ENCODE results near the gene APOD.
A peak's percentile ranks its signal among the peaks of the same experiment; 100 is the strongest.

Gene APOD

GRCh38 chr3:195584543-195584870, 767 bp upstream of the APOD start:
- no peak for DNase-seq

DNA sequence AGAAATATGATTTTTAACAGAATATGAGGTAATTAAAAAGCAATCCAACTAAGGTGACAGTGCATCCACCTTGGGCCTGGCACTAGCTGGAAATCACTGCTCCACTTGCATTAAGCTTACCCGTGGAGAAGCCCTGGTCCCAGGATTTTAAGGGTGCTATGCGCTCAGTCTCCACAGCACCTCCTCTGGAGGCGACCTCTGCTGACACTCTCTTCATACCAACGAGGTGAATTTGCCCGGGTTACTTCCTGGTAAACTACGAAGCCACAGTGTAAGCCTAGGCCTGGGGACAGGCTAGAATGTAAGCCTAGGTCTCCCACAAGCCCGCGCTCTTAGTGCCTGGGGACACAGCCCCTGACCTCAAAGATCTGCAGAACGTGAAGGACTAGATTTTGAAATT, 793 bp downstream of the APOD start:
- DNase-seq: no peak

- DNase-seq: no peak
Measured at GRCh38 chr3:195580744-195581443, 2.8 kb downstream of the APOD start.

DNA sequence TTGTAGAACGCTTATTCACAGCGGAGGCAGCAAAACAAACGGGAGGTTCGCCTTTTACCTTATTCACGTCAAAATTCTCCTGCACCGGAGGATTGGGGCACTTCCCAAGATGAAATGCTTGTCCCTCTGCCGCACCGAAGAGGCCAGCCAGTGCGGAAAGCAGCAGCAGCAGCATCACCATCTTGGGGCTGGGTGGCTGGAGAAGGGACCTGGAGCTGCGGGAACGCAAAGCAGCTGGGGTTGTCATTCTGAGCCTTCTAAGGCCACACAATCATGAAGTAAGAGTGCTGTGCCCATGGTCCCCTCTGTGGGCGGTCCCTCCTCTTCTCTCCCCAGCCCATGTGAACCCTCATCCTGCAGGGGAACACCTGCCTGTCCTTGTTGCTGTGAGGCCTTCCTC, 4.5 kb downstream of the APOD start:
- no peak for DNase-seq

GRCh38 chr3:195578565-195578964, 5.2 kb downstream of the APOD start:
- DNase-seq: no peak

GRCh38 chr3:195577645-195578177, 6.0 kb downstream of the APOD start:
- DNase-seq: no peak

DNA sequence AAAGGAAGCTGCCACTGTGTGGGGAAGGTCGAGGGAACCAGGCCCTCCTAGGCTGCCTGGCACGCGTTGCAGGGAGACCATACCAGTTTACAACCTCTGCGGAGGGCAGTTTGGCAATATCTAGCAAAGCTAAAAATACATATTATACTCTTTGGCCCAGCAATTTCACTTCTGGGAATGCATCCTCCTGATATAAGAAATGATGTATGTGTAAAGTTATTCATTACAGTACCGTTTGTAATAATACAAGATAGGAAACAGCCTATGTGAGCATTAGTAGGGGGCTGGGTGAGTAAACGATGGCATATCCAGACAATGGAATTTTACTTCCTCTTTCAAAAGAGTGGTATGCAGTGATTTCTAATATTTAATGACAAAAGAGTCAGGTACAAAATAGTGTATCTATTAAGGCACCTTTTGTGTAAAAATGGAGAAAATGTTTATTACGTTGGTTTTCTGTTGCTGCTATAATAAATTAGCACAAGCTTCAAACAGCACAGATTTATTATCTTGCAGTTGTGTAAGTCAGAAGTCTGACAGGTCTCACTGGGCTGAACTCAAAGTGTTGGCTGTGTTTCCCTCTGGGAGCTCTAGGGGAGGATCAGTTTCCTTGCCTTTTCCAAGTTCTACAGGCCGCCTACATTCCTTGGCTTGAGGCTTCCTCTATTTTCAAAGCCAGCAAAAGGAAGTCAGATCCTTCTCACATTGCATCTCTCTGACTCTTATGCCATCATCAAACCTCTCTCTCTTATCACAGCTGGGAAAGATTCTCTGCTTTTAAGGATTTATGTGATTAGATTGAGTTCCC, 9.0 kb downstream of the APOD start:
- DNase-seq: no peak

DNA sequence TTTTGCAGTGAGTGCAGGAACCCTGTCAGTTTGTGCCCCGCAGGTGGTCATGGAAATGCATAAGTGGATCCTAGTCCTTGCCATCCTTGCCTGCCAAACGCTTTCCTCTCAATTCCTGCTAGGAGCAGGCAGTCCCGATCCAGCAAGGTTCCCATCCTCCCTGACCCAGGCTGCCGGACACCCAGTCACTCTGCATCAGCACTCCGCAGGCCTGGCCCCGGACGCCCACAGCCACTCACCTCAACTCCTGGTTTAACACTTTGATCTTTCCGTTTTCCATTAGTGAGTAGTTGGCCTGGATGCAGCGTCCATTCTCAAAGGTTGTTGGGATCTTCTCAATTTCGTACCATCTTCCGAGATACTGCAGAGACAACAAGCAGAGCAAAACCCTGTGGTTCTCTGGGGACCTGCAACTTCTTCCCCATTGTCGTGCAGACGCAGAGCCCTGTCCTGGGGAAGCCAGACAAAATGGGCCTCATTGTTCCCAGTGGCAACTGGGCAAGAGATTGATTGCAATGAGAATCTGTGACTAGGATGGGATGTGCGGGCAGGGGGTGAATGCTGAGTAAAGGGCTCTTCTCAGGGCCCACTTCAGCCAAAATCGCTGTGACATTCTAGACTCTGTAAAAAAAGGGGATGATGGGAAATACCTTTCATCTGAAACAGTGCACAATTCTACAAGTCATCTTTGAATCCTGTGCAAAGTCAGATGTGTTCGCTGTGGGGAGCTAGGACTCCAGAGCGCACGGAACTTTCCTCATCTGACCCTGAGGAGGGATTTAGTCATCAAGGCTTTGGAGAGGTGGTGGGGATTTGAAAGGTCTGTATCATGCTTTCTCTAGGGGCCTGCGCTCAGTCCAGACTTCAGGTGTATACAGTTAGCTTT, 9.9 kb downstream of the APOD start:
- DNase-seq: no peak

DNA sequence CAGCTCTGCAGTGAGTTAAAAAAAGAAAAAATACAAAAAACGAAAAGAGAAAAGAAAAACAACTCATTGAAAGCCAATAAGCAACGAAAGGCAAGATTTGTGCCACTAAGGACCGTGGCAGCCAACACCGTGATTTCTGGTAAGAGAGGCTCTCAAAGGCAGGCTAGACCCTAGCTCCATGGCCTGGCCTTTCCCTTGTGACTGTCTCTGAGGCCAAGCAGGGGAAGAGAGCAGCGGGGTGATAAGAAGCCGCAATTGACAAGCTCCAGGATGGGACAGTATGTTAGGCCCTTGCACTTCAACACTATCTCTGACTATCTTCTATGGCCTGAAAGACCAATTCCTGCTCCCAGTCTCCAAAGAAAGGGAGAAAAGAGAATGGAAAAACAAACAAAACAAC, 12.4 kb downstream of the APOD start:
- no peak for DNase-seq

DNA sequence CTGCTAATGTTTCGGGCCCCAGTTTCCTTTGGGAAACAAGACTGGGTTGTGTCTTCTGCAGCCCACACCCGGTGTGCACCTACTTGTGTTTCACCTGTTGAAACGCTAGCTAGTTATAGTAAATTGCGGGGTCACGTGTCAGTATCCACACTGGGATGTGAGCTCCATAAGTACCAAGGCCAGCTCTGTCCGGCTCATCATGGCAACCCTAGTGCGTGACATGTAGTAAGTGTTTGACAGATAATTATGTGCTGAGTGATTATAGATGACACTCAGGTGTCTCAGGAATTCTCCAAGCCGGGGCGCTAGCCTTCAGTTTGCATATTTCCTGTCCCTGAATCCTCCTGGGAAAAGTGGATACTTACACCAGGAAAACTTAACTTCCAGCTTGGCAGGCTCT, 12.8 kb downstream of the APOD start:
- no peak for DNase-seq

GRCh38 chr3:195570344-195570743, 13.4 kb downstream of the APOD start:
- DNase-seq: no peak

DNA sequence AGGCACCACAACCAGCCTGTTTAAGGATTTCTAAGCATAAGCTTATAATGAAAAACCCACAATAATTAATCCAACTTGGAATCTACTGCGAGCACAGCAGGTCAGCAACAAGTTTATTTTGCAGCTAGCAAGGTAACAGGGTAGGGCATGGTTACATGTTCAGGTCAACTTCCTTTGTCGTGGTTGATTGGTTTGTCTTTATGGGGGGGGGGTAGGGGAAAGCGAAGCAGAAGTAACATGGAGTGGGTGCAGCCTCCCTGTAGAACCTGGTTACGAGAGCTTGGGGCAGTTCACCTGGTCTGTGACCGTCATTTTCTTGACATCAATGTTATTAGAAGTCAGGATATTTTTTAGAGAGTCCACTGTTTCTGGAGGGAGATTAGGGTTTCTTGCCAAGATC, 15.1 kb downstream of the APOD start:
- DNase-seq: no peak

GRCh38 chr3:195566797-195567196, 16.9 kb downstream of the APOD start:
- DNase-seq: no peak

DNA sequence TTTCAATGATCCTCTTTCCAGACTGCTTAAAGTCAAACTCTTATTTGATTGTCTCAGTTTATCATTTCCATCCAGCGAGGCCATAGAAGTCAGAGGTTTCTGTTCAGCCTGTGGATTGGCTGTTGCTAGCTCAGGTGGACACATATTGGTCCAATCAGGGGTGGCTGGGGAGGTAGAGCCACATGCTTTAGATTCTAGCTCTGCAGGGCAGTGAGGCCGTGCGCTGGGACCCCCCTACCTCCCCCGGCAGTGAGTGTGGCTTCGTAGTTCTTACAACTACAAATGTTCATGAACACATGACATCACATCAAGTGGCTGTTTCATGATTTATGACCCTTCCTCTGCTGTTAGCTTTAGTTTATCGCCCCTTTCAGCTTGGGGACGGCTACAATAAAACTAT, 18.0 kb downstream of the APOD start:
- no peak for DNase-seq

DNA sequence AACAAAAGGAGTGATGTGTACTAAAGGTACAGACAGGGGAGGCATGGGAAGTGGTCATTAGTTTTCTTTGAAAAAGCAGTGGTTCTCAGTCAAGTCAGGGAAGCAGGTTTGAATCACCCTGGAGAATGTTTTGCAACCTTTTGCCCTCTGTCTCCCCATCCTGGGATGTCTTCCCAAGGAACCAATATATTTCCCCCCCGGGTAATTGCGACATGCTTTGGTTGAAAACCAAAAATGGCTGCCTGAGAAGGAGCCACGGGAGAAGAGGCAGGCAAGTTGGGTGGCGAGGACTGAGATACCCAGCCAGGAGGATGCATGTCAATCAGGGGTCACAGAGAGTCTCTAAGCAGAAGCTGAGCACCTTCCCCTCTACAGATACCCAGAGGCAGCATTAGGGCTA, 20.4 kb downstream of the APOD start:
- DNase-seq: no peak

- DNase-seq: peak; percentile 21 to 39
Measured at GRCh38 chr3:195559723-195560409, 23.9 kb downstream of the APOD start.

GRCh38 chr3:195558602-195559001, 25.1 kb downstream of the APOD start:
- DNase-seq: peak in 1 of 2 experiments; percentile 38

GRCh38 chr3:195557322-195557721, 26.4 kb downstream of the APOD start:
- DNase-seq: no peak

GRCh38 chr3:195556390-195556789, 27.4 kb downstream of the APOD start:
- DNase-seq: no peak

GRCh38 chr3:195555110-195555509, 28.6 kb downstream of the APOD start:
- no peak for DNase-seq

DNA sequence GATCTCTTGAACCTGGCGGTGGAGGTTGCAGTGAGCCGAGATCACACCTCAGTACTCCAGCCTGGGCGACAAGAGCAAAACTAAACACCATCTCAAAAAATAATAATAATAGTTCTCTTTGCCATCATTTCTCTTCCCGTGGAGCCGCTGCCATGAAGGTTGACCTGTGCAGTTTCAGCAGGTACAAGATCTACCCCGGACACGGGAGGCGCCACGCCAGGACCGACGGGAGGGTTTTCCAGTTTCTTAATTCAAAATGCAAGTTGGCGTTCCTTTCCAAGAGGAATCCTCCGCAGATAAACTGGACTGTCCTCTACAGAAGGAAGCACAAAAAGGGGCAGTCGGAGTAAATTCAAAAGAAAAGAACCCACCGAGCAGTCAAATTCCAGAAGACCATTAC, 29.3 kb downstream of the APOD start:
- no peak for DNase-seq

DNA sequence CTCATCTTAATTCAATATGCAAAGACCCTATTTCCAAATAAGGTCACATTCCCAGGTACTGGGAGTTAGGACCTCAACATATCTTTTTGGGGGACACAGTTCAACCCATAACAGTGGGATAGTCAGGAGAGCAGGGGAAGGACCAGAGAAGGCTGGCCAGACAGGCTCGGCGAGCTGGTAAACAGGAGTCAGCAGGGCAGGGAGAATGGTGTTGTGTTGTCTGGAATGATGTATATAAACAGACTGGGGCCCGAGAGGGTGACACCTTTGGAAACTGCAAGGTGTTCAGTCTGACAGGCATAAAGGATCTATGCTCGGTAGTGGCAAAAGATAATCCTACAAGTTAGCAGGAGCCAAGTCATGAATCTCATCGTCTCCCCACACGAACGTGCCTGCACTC, 30.5 kb downstream of the APOD start:
- DNase-seq: no peak

Data from SW 1271 (cell line).